SK-N-SH (cell line): Measurements from ENCODE around the gene NCKAP5. TPM values are rescaled to one million over a fixed set of nuclear protein-coding genes. Genes with fewer than 3 reads are reported as not detected.

ENCODE experiments used
- CTCF ChIA-PET: fragments of 300-600, 350-600 bp; formaldehyde crosslinking; extraction: SDS; loops from one replicate; lab custom pipeline; 2021; lab: Yijun Ruan, JAX
- POLR2A ChIA-PET: fragments of 350-600 bp; sonication (Branson Sonifier 250); formaldehyde crosslinking; extraction: SDS; loops from one replicate; lab custom pipeline; 2020; ENCODE audit warnings: antibody characterized with exemption, inconsistent platforms; lab: Yijun Ruan, JAX
- DNase-seq: peaks from one replicate; pipeline ENCODE4 v3.0.0; 2012
- H2AFZ ChIP-seq: fragments of 200-600 bp; sonication (generic); 2 replicates; pipeline ENCODE4 v1.8.1; 2016; ENCODE audit warnings: antibody characterized with exemption, mild to moderate bottlenecking, low read depth
- H3F3A ChIP-seq: fragments of 200-600 bp; sonication (generic); replicated peaks from 2 replicates; pipeline ENCODE3; 2016; ENCODE audit warnings: antibody characterized with exemption, mild to moderate bottlenecking; ENCODE audit not compliant: insufficient read depth
- H3K27ac ChIP-seq, 2 experiments: fragments of 200-500 bp in 1 of 2; fragments of 200-600 bp in 1 of 2; sonication (Bioruptor generic) in 1 of 2; sonication (generic), shearing (Covaris generic) in 1 of 2; 2 replicates each; pipeline versions ENCODE4 v1.5.1 to v1.6.1; 2014 to 2016; ENCODE audit warnings: low read depth in 2 of 2, inconsistent platforms in 1 of 2, low read length in 1 of 2, mild to moderate bottlenecking in 1 of 2, mixed read lengths in 1 of 2
- H3K27me3 ChIP-seq: fragments of 200-600 bp; sonication (generic), shearing (Covaris generic); 2 replicates; pipeline ENCODE4 v1.6.1; 2016; ENCODE audit warnings: mixed run types; ENCODE audit not compliant: insufficient read depth
- H3K36me3 ChIP-seq, 2 experiments: fragments of 200-500 bp in 1 of 2; fragments of 200-600 bp in 1 of 2; sonication (Bioruptor generic) in 1 of 2; sonication (generic) in 1 of 2; replicated peaks in 1 of 2; 2 replicates each; pipeline versions ENCODE3 to v1.5.1; 2014 to 2016; ENCODE audit warnings: low read length in 1 of 2, mild to moderate bottlenecking in 1 of 2; ENCODE audit not compliant: insufficient read depth in 2 of 2, control insufficient read depth in 1 of 2
- H3K4me1 ChIP-seq, 2 experiments: fragments of 200-500 bp in 1 of 2; fragments of 200-600 bp in 1 of 2; sonication (Bioruptor generic) in 1 of 2; sonication (generic), shearing (Covaris generic) in 1 of 2; 2 replicates each; pipeline versions ENCODE4 v1.5.1 to v1.6.1; 2014 to 2016; ENCODE audit warnings: low read depth in 1 of 2, low read length in 1 of 2, mixed run types in 1 of 2; ENCODE audit not compliant: insufficient read depth in 2 of 2, control insufficient read depth in 1 of 2
- H3K4me2 ChIP-seq: fragments of 200-600 bp; sonication (generic), shearing (Covaris generic); 2 replicates; pipeline ENCODE4 v1.6.1; 2017; ENCODE audit warnings: mixed run types
- H3K4me3 ChIP-seq, 2 experiments: fragments of 200-500 bp in 1 of 2; fragments of 200-600 bp in 1 of 2; sonication (Bioruptor generic) in 1 of 2; sonication (generic), shearing (Covaris generic) in 1 of 2; 2 replicates each; pipeline versions ENCODE4 v1.5.1 to v1.8.1; 2014 to 2016; ENCODE audit warnings: low read depth in 2 of 2, inconsistent platforms in 1 of 2, low read length in 1 of 2, mild to moderate bottlenecking in 1 of 2, mixed read lengths in 1 of 2, moderate library complexity in 1 of 2
- H3K79me2 ChIP-seq: fragments of 200-600 bp; sonication (generic); 2 replicates; pipeline ENCODE4 v1.8.1; 2017; ENCODE audit warnings: mild to moderate bottlenecking; ENCODE audit not compliant: insufficient read depth
- H3K9ac ChIP-seq: fragments of 200-600 bp; sonication (generic); 2 replicates; pipeline ENCODE4 v1.6.1; 2017; ENCODE audit warnings: mixed run types
- H3K9me2 ChIP-seq: fragments of 200-600 bp; sonication (generic); 2 replicates; pipeline ENCODE4 v1.6.1; 2017; ENCODE audit warnings: mixed run types
- H3K9me3 ChIP-seq: fragments of 200-600 bp; sonication (generic); 2 replicates; pipeline ENCODE4 v1.6.1; 2017; ENCODE audit warnings: mixed run types, mild to moderate bottlenecking, moderate library complexity
- H4K20me1 ChIP-seq: fragments of 200-600 bp; sonication (generic); 2 replicates; pipeline ENCODE4 v1.6.1; 2017; ENCODE audit warnings: mild to moderate bottlenecking, mixed run types; ENCODE audit not compliant: insufficient read depth
- NFIC ChIP-seq: IDR thresholded peaks from 2 replicates; pipeline ENCODE4 v1.4.0; 2012; ENCODE audit warnings: borderline replicate concordance
- POLR2AphosphoS5 ChIP-seq: IDR thresholded peaks from 2 replicates; pipeline ENCODE4 v1.6.1; 2012; ENCODE audit warnings: low read depth, low read length
- RAD21 ChIP-seq: IDR thresholded peaks from 2 replicates; pipeline ENCODE4 v1.6.1; 2012; ENCODE audit warnings: mild to moderate bottlenecking, low read length
- REST ChIP-seq: IDR thresholded peaks from 2 replicates; pipeline ENCODE4 v1.6.1; 2012; ENCODE audit warnings: mild to moderate bottlenecking, low read depth, low read length, moderate library complexity
- RFX5 ChIP-seq: IDR thresholded peaks from 2 replicates; pipeline ENCODE4 v1.6.1; 2012; ENCODE audit warnings: mild to moderate bottlenecking, improper control_type of control experiment, low read length
- WGBS: methylation state at CpG from one replicate; pipeline ENCODE4 v1.1.6; 2017; ENCODE audit warnings: low lambda C conversion rate; 5-methylcytosine and 5-hydroxymethylcytosine counted together
- polyA plus RNA-seq, 3 experiments: library from polyadenylated mRNA; depleted of rRNA; stranded (reverse); fragments of >200 nt; gene quantifications; 2 replicates each; pipeline ENCODE4 v1.2.3, GENCODE V29; 2012

Gene NCKAP5
- polyA plus RNA-seq, 1 of the 3 experiments (the other 2 are of a cell fraction), result 0.02 TPM

GRCh38 chr2:133508546-133509165 lies 59.6 kb downstream of the NCKAP5 start (continued):
- TF ChIP-seq POLR2AphosphoS5, result no peak

- ChIA-PET CTCF (no interaction called here), POLR2A (no interaction called here)
- 55% methylated on average over 6 of the region's 6 CpGs for WGBS
- H3K4me1 ChIP-seq, result peaks cover 12 to 15% of the 10 kb centered on the region in 2 experiments; a peak in 2 of 4 replicates
- H3K27me3 ChIP-seq, result no peaks in the 10 kb centered on the region
- TF ChIP-seq RFX5 (no peak), REST (no peak), RAD21 (no peak)
- no peak overlapping the region for H3K4me2 ChIP-seq
- no peaks in the 10 kb centered on the region for H3F3A ChIP-seq
- no peaks in the 10 kb centered on the region for H3K36me3 ChIP-seq
- no peaks in the 10 kb centered on the region for H3K9me3 ChIP-seq
- H3K9ac ChIP-seq, result no peak overlapping the region
- no peak overlapping the region for H2AFZ ChIP-seq
- H3K27ac ChIP-seq, result no peak overlapping the region
- H3K4me3 ChIP-seq, result no peak overlapping the region
- no peaks in the 10 kb centered on the region for H3K9me2 ChIP-seq
- H3K79me2 ChIP-seq, result no peaks in the 10 kb centered on the region
- no peaks in the 10 kb centered on the region for H4K20me1 ChIP-seq
- DNase-seq, result no peak
Measured at GRCh38 chr2:133506996-133507395, 61.3 kb downstream of the NCKAP5 start.

GRCh38 chr2:133504566-133505505 lies 63.4 kb downstream of the NCKAP5 start:
- no peak for TF ChIP-seq RAD21
- peak; percentile 57; the same call in 1 of the 2 replicates for TF ChIP-seq NFIC
- H3K36me3 ChIP-seq, result no peaks in the 10 kb centered on the region
- peak overlapping the region in 1 of 2 experiments; percentile 64; a peak in 2 of 4 replicates for H3K27ac ChIP-seq
- H3K9me3 ChIP-seq, result no peaks in the 10 kb centered on the region
- H3K4me3 ChIP-seq, result no peak overlapping the region
- H3K4me2 ChIP-seq, result peak overlapping the region; percentile 11
- no peak overlapping the region for H2AFZ ChIP-seq
- ChIA-PET CTCF (interaction anchor here (1.0 to 1.9 kb wide), 2 partner anchors 11 to 339 kb away, joined by 3 to 6 read pairs; no protein-coding TSS in a partner anchor), POLR2A (no interaction called here)
- WGBS, result 54% methylated on average over 4 of the region's 4 CpGs
- no peak overlapping the region for H3K9ac ChIP-seq
- peaks cover 1% of the 10 kb centered on the region for H3F3A ChIP-seq
- H3K79me2 ChIP-seq, result no peaks in the 10 kb centered on the region
- H3K9me2 ChIP-seq, result no peaks in the 10 kb centered on the region
- DNase-seq, result no peak
- peaks cover 12 to 35% of the 10 kb centered on the region in 2 experiments; a peak in 2 of 4 replicates for H3K4me1 ChIP-seq
- no peaks in the 10 kb centered on the region for H3K27me3 ChIP-seq
- no peaks in the 10 kb centered on the region for H4K20me1 ChIP-seq
